ENCODE results near the gene MUC5AC. TPM values are rescaled to one million over a fixed set of nuclear protein-coding genes. Genes with fewer than 3 reads are reported as not detected.

The MUC5AC gene
- total and polyA plus RNA-seq, 2 donors (not counting 1 experiment from before 2014, with no cell fraction given) = not detected

DNA sequence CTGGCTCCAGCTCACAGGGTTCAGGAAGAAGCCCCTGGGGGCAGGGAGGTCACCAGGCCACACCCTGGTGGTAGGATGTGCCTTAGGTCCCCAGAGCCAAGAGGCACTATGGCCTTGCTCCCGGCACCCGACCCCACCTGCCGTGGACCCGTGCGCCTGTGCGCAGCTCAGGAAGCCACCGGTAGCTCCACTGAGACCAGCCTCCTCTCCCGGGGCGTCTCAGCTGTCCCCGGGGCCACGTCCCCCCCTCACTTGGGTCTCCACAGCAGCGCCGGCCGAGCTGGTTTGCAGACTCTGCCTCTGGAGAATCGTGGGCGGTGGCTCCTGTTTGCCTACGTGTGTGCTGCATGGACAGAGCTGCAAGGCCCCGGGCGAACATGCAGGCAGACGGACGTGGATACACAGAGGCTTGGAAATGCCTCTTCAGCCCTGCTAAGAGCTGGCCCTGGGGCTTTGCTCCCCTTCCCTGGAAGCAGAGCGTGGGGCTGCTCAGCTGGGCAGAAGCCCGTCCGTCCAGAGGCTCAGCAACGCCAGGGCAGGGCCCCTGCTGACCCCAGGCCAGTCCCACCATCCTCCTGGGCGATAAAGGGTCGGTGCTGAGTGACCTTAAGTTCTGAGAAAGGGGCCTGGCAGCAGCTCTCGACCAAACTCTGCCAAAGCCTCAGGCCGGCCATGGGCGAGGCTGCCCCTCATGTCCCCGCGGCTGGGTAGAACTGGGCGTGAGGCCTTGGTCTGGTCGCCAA, 49.8 kb downstream of the MUC5AC start:
- Histone ChIP-seq H3K27me3 (ENCODE audit: control insufficient read depth, insufficient read depth, low read length) (no peaks in the 10 kb centered on the region), H3K9me3 (ENCODE audit: control insufficient read depth, insufficient read depth, low read depth, low read length) (no peaks in the 10 kb centered on the region)

DNA sequence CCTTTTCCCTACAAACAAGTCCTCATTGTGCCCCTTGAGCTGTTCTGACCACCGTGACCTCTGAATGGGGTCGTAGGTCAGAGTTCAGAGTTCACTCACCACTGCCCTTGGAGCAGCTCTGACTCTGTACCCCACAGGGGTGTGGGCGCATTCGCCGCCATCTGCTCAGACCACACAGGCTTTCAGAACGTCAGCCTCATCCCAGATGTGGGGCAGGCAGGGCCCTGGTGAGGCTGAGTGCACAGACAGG, 50.3 kb downstream of the MUC5AC start:
- Histone ChIP-seq H3K79me2 (ENCODE audit: control insufficient read depth, insufficient read depth, low read length) (no peaks in the 10 kb centered on the region), H4K20me1 (ENCODE audit: control insufficient read depth, extremely low read depth, insufficient read depth, low read length) (no peaks in the 10 kb centered on the region), H3K4me1 (ENCODE audit: control insufficient read depth, extremely low read depth, insufficient read depth, low read length) (no peaks in the 10 kb centered on the region), H3K4me2 (ENCODE audit: extremely low read depth, insufficient read depth, low read length) (no peak overlapping the region), H2AFZ (ENCODE audit: low read length) (no peak overlapping the region), H3K9me3 (ENCODE audit: control insufficient read depth, insufficient read depth, low read depth, low read length) (no peaks in the 10 kb centered on the region), H3K27me3 (ENCODE audit: control insufficient read depth, insufficient read depth, low read length) (no peaks in the 10 kb centered on the region), H3K9ac (ENCODE audit: insufficient read depth, low read length) (no peak overlapping the region), H3K27ac (ENCODE audit: insufficient read depth, low read length) (no peak overlapping the region), H3K36me3 (ENCODE audit: control insufficient read depth, insufficient read depth, low read length) (no peaks in the 10 kb centered on the region), H3K4me3 (replicated peaks in 1 of 4; ENCODE audit: control extremely low read depth in 1 of 4, insufficient read depth in 1 of 4, low read depth in 3 of 4, low read length in 4 of 4) (no peak overlapping the region)
- DNase-seq (ENCODE audit: low read depth in 2 of 2) = no peak
- no peak for TF ChIP-seq EZH2 (IDR thresholded peaks at IDR 0.05; ENCODE audit: low read length, missing control alignments)
- TF ChIP-seq, protein P1, sequence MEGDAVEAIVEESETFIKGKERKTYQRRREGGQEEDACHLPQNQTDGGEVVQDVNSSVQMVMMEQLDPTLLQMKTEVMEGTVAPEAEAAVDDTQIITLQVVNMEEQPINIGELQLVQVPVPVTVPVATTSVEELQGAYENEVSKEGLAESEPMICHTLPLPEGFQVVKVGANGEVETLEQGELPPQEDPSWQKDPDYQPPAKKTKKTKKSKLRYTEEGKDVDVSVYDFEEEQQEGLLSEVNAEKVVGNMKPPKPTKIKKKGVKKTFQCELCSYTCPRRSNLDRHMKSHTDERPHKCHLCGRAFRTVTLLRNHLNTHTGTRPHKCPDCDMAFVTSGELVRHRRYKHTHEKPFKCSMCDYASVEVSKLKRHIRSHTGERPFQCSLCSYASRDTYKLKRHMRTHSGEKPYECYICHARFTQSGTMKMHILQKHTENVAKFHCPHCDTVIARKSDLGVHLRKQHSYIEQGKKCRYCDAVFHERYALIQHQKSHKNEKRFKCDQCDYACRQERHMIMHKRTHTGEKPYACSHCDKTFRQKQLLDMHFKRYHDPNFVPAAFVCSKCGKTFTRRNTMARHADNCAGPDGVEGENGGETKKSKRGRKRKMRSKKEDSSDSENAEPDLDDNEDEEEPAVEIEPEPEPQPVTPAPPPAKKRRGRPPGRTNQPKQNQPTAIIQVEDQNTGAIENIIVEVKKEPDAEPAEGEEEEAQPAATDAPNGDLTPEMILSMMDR (conservative IDR thresholded peaks at IDR 0.05 in 1 of 2, IDR thresholded peaks at IDR 0.05 in 1 of 2; ENCODE audit: low read depth in 1 of 2, low read length in 2 of 2) = no peak

More for the DNA sequence above, 49.8 kb downstream of the MUC5AC start:
- H3K36me3 ChIP-seq (ENCODE audit: control insufficient read depth, insufficient read depth, low read length) = no peaks in the 10 kb centered on the region
- H3K4me2 ChIP-seq (ENCODE audit: extremely low read depth, insufficient read depth, low read length) = no peak overlapping the region
- no peak overlapping the region for H3K9ac ChIP-seq (ENCODE audit: insufficient read depth, low read length)
- no peak for DNase-seq (ENCODE audit: low read depth in 2 of 2)
- no peak overlapping the region for H2AFZ ChIP-seq (ENCODE audit: low read length)
- H4K20me1 ChIP-seq (ENCODE audit: control insufficient read depth, extremely low read depth, insufficient read depth, low read length) = no peaks in the 10 kb centered on the region
- no peaks in the 10 kb centered on the region for H3K79me2 ChIP-seq (ENCODE audit: control insufficient read depth, insufficient read depth, low read length)
- no peak for TF ChIP-seq EZH2 (IDR thresholded peaks at IDR 0.05; ENCODE audit: low read length, missing control alignments)
- TF ChIP-seq, protein P1 (conservative IDR thresholded peaks at IDR 0.05 in 1 of 2, IDR thresholded peaks at IDR 0.05 in 1 of 2; ENCODE audit: low read depth in 1 of 2, low read length in 2 of 2) = no peak
- no peak overlapping the region for H3K27ac ChIP-seq (ENCODE audit: insufficient read depth, low read length)
- H3K4me3 ChIP-seq (replicated peaks in 1 of 4; ENCODE audit: control extremely low read depth in 1 of 4, insufficient read depth in 1 of 4, low read depth in 3 of 4, low read length in 4 of 4) = no peak overlapping the region
- H3K4me1 ChIP-seq (ENCODE audit: control insufficient read depth, extremely low read depth, insufficient read depth, low read length) = no peaks in the 10 kb centered on the region

DNA sequence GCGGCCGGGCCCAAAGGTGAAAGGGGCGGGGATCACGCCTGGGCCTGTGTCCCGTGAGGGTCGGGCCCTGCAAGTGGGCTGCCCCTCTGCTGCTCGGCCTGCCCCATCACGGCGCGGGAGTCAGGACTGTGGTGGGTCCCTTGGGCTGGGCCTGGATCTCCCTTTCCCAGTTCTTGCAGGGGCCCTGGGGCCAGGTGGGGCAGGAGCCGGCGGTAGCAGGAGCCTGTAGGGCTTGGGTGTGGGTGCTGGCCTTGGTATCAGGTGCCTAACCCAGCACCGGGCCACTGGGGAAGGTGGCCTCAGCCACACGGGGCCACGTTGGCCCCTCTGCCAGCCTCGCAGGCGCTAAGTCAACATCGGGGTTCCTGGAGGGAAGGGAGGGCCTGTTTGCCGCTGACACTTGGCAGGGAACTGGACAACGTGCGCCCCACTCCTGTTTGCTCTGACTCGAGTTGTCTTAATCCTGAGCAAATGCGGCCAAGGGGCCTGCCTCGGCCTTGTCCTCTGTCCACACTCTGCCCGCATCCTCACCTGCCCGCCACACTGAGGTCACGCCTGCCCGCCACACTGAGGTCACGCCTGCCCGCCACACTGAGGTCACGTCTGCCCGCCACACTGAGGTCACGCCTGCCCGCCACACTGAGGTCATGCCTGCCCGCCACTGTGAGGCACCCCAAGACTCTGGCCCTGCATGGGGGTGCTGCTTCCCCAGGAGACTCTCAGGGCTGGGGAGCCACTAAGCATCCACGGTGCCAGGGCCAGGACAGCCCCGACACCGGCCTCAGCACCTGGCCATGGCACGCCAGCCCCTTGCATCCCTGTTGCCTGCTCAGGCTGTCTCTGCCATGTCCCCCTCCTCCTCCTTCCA, 50.9 kb downstream of the MUC5AC start:
- no peaks in the 10 kb centered on the region for H3K36me3 ChIP-seq (ENCODE audit: control insufficient read depth, insufficient read depth, low read length)
- no peak overlapping the region for H3K4me2 ChIP-seq (ENCODE audit: extremely low read depth, insufficient read depth, low read length)

More for the DNA sequence above, 50.9 kb downstream of the MUC5AC start:
- Histone ChIP-seq H3K9me3 (ENCODE audit: control insufficient read depth, insufficient read depth, low read depth, low read length) (no peaks in the 10 kb centered on the region), H4K20me1 (ENCODE audit: control insufficient read depth, extremely low read depth, insufficient read depth, low read length) (no peaks in the 10 kb centered on the region), H3K9ac (ENCODE audit: insufficient read depth, low read length) (no peak overlapping the region), H2AFZ (ENCODE audit: low read length) (no peak overlapping the region), H3K27me3 (ENCODE audit: control insufficient read depth, insufficient read depth, low read length) (no peaks in the 10 kb centered on the region), H3K4me3 (replicated peaks in 1 of 4; ENCODE audit: control extremely low read depth in 1 of 4, insufficient read depth in 1 of 4, low read depth in 3 of 4, low read length in 4 of 4) (no peak overlapping the region), H3K79me2 (ENCODE audit: control insufficient read depth, insufficient read depth, low read length) (no peaks in the 10 kb centered on the region), H3K4me1 (ENCODE audit: control insufficient read depth, extremely low read depth, insufficient read depth, low read length) (no peaks in the 10 kb centered on the region), H3K27ac (ENCODE audit: insufficient read depth, low read length) (no peak overlapping the region)
- TF ChIP-seq, protein P1 (conservative IDR thresholded peaks at IDR 0.05 in 1 of 2, IDR thresholded peaks at IDR 0.05 in 1 of 2; ENCODE audit: low read depth in 1 of 2, low read length in 2 of 2) = no peak
- TF ChIP-seq EZH2 (IDR thresholded peaks at IDR 0.05; ENCODE audit: low read length, missing control alignments) = no peak
- DNase-seq (ENCODE audit: low read depth in 2 of 2) = no peak
